Heart left ventricle (tissue), 16 donors: Measurements from ENCODE around the gene ARSB. TPM values are rescaled to one million over a fixed set of nuclear protein-coding genes. Genes with fewer than 3 reads are reported as not detected.

ENCODE experiments used
- ATAC-seq, 4 donors: fragments of 200-7000 bp; cut with Tn5 transposase; one replicate each; pipeline ENCODE4 v1.9.1; 2020 to 2022; ENCODE audit warnings: moderate library complexity in 4 of 4, mild to moderate bottlenecking in 3 of 4, moderate number of reproducible peaks in 1 of 4
- DNase-seq, 5 donors: peaks; one replicate each; pipeline ENCODE4 v3.0.0-alpha.2; 2020
- H3K27ac ChIP-seq, 12 donors: fragments of 200-600 bp; sonication (generic) in 4 of 12; one replicate each; pipeline versions ENCODE4 v1.5.0 to v1.8.0; 2016 to 2022; ENCODE audit warnings: mild to moderate bottlenecking in 2 of 12
- H3K27me3 ChIP-seq, 9 donors: fragments of 200-600 bp; sonication (generic) in 2 of 9; one replicate each; pipeline versions ENCODE4 v1.5.1 to v1.8.0; 2016 to 2022; ENCODE audit warnings: mild to moderate bottlenecking in 3 of 9
- H3K36me3 ChIP-seq, 9 donors: fragments of 200-600 bp; sonication (generic) in 2 of 9; one replicate each; pipeline versions ENCODE4 v1.5.0 to v1.8.0; 2018 to 2022; ENCODE audit warnings: mild to moderate bottlenecking in 2 of 9
- H3K4me1 ChIP-seq, 12 donors: fragments of 200-600 bp; sonication (generic) in 4 of 12; one replicate each; pipeline versions ENCODE4 v1.5.0 to v1.8.0; 2016 to 2022; ENCODE audit warnings: mild to moderate bottlenecking in 3 of 12
- H3K4me3 ChIP-seq, 12 donors: fragments of 200-600 bp; sonication (generic) in 4 of 12; one replicate each; pipeline versions ENCODE4 v1.5.0 to v1.8.0; 2017 to 2022; ENCODE audit warnings: mild to moderate bottlenecking in 9 of 12, moderate library complexity in 4 of 12
- H3K9me3 ChIP-seq, 12 donors: fragments of 200-600 bp; sonication (generic) in 4 of 12; one replicate each; pipeline versions ENCODE4 v1.5.0 to v1.8.0; 2016 to 2022; ENCODE audit warnings: mild to moderate bottlenecking in 1 of 12
- POLR2A ChIP-seq, 2 donors: fragments of 450-650 bp; IDR thresholded peaks; one replicate each; pipeline ENCODE4 v1.6.1; 2017; ENCODE audit warnings: antibody characterized with exemption in 2 of 2, mild to moderate bottlenecking in 2 of 2, moderate library complexity in 2 of 2
- WGBS, 4 donors: extraction: QIAGEN DNeasy Blood & Tissue Kit in 2 of 4; methylation state at CpG; one replicate each; pipeline versions ENCODE4 v1.1.5 to v1.1.7; 2013 to 2018; 5-methylcytosine and 5-hydroxymethylcytosine counted together
- intact Hi-C, 10 donors: fragments of 100-400 bp; cut with DNase I; formaldehyde crosslinking; loops; one replicate each; pipeline versions ENCODE4 v1.11.1 to v1.14.2; 2022
- polyA plus RNA-seq, 2 donors: library from polyadenylated mRNA; stranded (reverse); fragments of 200-250 nt; gene quantifications; one replicate each; pipeline ENCODE4 v1.2.3, GENCODE V29; 2013
- total RNA-seq, 9 donors: library from RNA; depleted of rRNA in 2 of 9; stranded (reverse); fragments of >200 nt in 2 of 9; fragmentation: NEBNext Ultra II Directional in 3 of 9; extraction: Animal tissue kit (Norgen Biotek cat#: 25700) in 3 of 9; gene quantifications; one replicate each; pipeline versions ENCODE4 v1.1.0 to v1.2.4, GENCODE V29; 2016 to 2023
- TF ChIP-seq, protein P1 (sequence below), 12 donors: fragments of 200-600 bp; sonication (generic) in 4 of 12; IDR thresholded peaks; one replicate each; pipeline versions ENCODE4 v1.5.0 to v1.8.0; 2018 to 2022; ENCODE audit warnings: antibody characterized with exemption in 12 of 12, mild to moderate bottlenecking in 5 of 12
- donor health status: ischemic (EF 13 %, LVEDD 7.1; RV severe dilation, severe dysfunction).
- donor health status: healthy with polysubstance abuse.
- donor health status: DM: no; HTN: yes; CAD: no.
- donor health status: DM: no; HTN: no; CAD: no.
- donor health status: ischemic (EF 25% LVEDD 6.9; RV normal size, moderate dysfunction).
- donor health status: ischemic (EF 25% LVEDD 5.7; RV mildly dilated, moderate dysfunction).
- donor health status: healthy.
- donor health status: DM: yes; HTN: yes; CAD: no.
- donor health status: ischemic (EF 35%, LVEDD 5.7; RV mildly dilated, moderate dysfunction).
- donor health status: nonischemic (EF 11% LVEDD 7.7; RV severe dilation, severe dysfunction).
- donor health status: DM: yes; HTN: yes; CAD: no.
- donor health status: PGD.
- donor health status: ischemic (EF 29% LVEDD 5.4; RV normal size, mild dysfunction).
- donor health status: nonischemic (EF 23%, LVEDD 6.1; RV moderate dilation, normal function).

Gene ARSB
- total and polyA plus RNA-seq, 11 donors, result 2.2 to 25.8 (median 14.4) TPM

- Histone ChIP-seq H3K36me3 (no peaks in the 10 kb centered on the region), H3K4me3 (no peak overlapping the region), H3K9me3 (peaks cover 0 to 16% (median 0%) of the 10 kb centered on the region in 12 donors), H3K27me3 (no peaks in the 10 kb centered on the region), H3K27ac (no peak overlapping the region), H3K4me1 (no peaks in the 10 kb centered on the region)
- ATAC-seq, result no peak
- intact Hi-C loops, result no loop called here
- no peak for DNase-seq
- no peak for TF ChIP-seq POLR2A (IDR thresholded peaks at IDR 0.05)
- TF ChIP-seq, protein P1, sequence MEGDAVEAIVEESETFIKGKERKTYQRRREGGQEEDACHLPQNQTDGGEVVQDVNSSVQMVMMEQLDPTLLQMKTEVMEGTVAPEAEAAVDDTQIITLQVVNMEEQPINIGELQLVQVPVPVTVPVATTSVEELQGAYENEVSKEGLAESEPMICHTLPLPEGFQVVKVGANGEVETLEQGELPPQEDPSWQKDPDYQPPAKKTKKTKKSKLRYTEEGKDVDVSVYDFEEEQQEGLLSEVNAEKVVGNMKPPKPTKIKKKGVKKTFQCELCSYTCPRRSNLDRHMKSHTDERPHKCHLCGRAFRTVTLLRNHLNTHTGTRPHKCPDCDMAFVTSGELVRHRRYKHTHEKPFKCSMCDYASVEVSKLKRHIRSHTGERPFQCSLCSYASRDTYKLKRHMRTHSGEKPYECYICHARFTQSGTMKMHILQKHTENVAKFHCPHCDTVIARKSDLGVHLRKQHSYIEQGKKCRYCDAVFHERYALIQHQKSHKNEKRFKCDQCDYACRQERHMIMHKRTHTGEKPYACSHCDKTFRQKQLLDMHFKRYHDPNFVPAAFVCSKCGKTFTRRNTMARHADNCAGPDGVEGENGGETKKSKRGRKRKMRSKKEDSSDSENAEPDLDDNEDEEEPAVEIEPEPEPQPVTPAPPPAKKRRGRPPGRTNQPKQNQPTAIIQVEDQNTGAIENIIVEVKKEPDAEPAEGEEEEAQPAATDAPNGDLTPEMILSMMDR (IDR thresholded peaks at IDR 0.05), result no peak
- WGBS, 4 donors, result 49 to 56% (median 53%) methylated on average over 2 of the region's 2 CpGs
These were observed 253.2 kb downstream of the ARSB start for GRCh38 chr5:78731884-78732283.

- TF ChIP-seq POLR2A (IDR thresholded peaks at IDR 0.05), result no peak
- TF ChIP-seq, protein P1 (IDR thresholded peaks at IDR 0.05), result no peak
- 92 to 94% (median 93%) methylated on average over 1 of the region's 1 CpG for WGBS, 4 donors
- intact Hi-C loops, result no loop called here
- DNase-seq (no peak), ATAC-seq (no peak)
- no peak overlapping the region for H3K4me3 ChIP-seq
- no peaks in the 10 kb centered on the region for H3K27me3 ChIP-seq
- H3K27ac ChIP-seq, result no peak overlapping the region
- H3K4me1 ChIP-seq, result no peaks in the 10 kb centered on the region
- no peaks in the 10 kb centered on the region for H3K36me3 ChIP-seq
- H3K9me3 ChIP-seq, result peaks cover 0 to 9% (median 0%) of the 10 kb centered on the region in 12 donors
These were observed 254.6 kb downstream of the ARSB start for GRCh38 chr5:78730300-78731094.

- Histone ChIP-seq H3K36me3 (no peaks in the 10 kb centered on the region), H3K27me3 (no peaks in the 10 kb centered on the region), H3K27ac (no peak overlapping the region), H3K9me3 (peaks cover 0 to 4% (median 0%) of the 10 kb centered on the region in 12 donors), H3K4me3 (no peak overlapping the region), H3K4me1 (no peaks in the 10 kb centered on the region)
- ATAC-seq, result no peak
- WGBS, 4 donors, result 91 to 94% (median 93%) methylated on average over 7 of the region's 7 CpGs
- DNase-seq, result no peak
- TF ChIP-seq, protein P1 (IDR thresholded peaks at IDR 0.05), result no peak
- no peak for TF ChIP-seq POLR2A (IDR thresholded peaks at IDR 0.05)
- intact Hi-C loops, result no loop called here
These were observed 257.0 kb downstream of the ARSB start for GRCh38 chr5:78727786-78728761.

Other genes starting within 250 kb of the ARSB start
- gene DMGDH, start 84.4 kb upstream of the ARSB start, total RNA-seq, result 1 to 10 TPM; 1.3 to 3.2 (median 2.7) TPM
- gene DMGDH, start 84.4 kb upstream of the ARSB start, polyA plus RNA-seq, result under 1 TPM; 0.25 to 0.53 TPM
- gene BHMT2, start 84.5 kb upstream of the ARSB start, total RNA-seq, result 10 to 100 TPM in 2 of 9 donors, 1 to 10 TPM in 7; 3.3 to 11.3 (median 7.1) TPM
- 1 to 10 TPM; 1.5 to 4.7 TPM for gene BHMT2, start 84.5 kb upstream of the ARSB start, polyA plus RNA-seq
- not detected for gene BHMT, start 126.5 kb upstream of the ARSB start, total RNA-seq
- not detected for gene BHMT, start 126.5 kb upstream of the ARSB start, polyA plus RNA-seq